Gastrocnemius medialis (tissue), 4 donors: ENCODE data around the gene TCF4. TPM values are rescaled to one million over a fixed set of nuclear protein-coding genes. Genes with fewer than 3 reads are reported as not detected.

Experiments
- ATAC-seq, 2 donors: fragments of 150-250 bp; one replicate each; pipeline ENCODE4 v1.9.1; 2016
- DNase-seq, 2 donors: peaks; one replicate each; pipeline ENCODE4 v3.0.0-alpha.2; 2019
- H3K27ac ChIP-seq, 4 donors: fragments of 200-600 bp; sonication (generic); 1 replicate in 1 of 4; 2 replicates in 3 of 4; pipeline ENCODE4 v1.5.1; 2016 to 2018; ENCODE audit warnings: mild to moderate bottlenecking in 2 of 4, moderate library complexity in 1 of 4
- H3K27me3 ChIP-seq, 3 donors: fragments of 200-600 bp; sonication (generic) in 2 of 3; 1 replicate in 1 of 3; 2 replicates in 2 of 3; pipeline versions ENCODE4 v1.5.1 to v1.6.0; 2016 to 2019; ENCODE audit warnings: mild to moderate bottlenecking in 1 of 3, moderate library complexity in 1 of 3
- H3K36me3 ChIP-seq, 2 donors: fragments of 200-600 bp; sonication (generic) in 1 of 2; one replicate each; pipeline ENCODE4 v1.5.1; 2017 to 2018
- H3K4me1 ChIP-seq, 2 donors: fragments of 200-600 bp; sonication (generic) in 1 of 2; one replicate each; pipeline ENCODE4 v1.5.1; 2016 to 2017; ENCODE audit warnings: mild to moderate bottlenecking in 2 of 2
- H3K4me3 ChIP-seq, 4 donors: fragments of 200-600 bp; sonication (generic) in 3 of 4; 1 replicate in 1 of 4; 2 replicates in 3 of 4; pipeline ENCODE4 v1.5.1; 2016 to 2019; ENCODE audit warnings: mild to moderate bottlenecking in 2 of 4
- H3K9me3 ChIP-seq, 3 donors: fragments of 200-600 bp; sonication (generic) in 2 of 3; 1 replicate in 1 of 3; 2 replicates in 2 of 3; pipeline ENCODE4 v1.5.1; 2016 to 2019
- CTCF ChIP-seq, 5 experiments: fragments of 450-650 bp in 3 of 5; fragments of 200-600 bp in 2 of 5; sonication (generic) in 2 of 5; IDR thresholded peaks in 4 of 5; conservative IDR thresholded peaks in 1 of 5; 1 replicate in 4 of 5; 2 replicates in 1 of 5; pipeline ENCODE4 v1.5.1; 2016 to 2019; ENCODE audit warnings: antibody characterized with exemption in 5 of 5, mild to moderate bottlenecking in 3 of 5, moderate library complexity in 3 of 5
- POLR2A ChIP-seq, 2 donors: fragments of 450-650 bp; IDR thresholded peaks; one replicate each; pipeline ENCODE4 v1.6.1; 2017; ENCODE audit warnings: antibody characterized with exemption in 2 of 2, mild to moderate bottlenecking in 2 of 2, moderate library complexity in 2 of 2
- in situ Hi-C, 4 donors: fragments of 200-750 bp; cut with MboI; loops; one replicate each; pipeline versions ENCODE4 v1.15.0 to v1.8.0; 2017; ENCODE audit warnings: low sequenced_read_pairs in 4 of 4
- intact Hi-C: fragments of 100-400 bp; cut with DNase I; formaldehyde crosslinking; loops from one replicate; pipeline ENCODE4 v1.15.1; 2023; ENCODE audit warnings: low total_unique reads
- total RNA-seq, 4 donors: library from RNA; depleted of rRNA; stranded (reverse); fragments of >200 nt; gene quantifications; one replicate each; pipeline versions ENCODE4 v1.1.0 to v1.2.3, GENCODE V29; 2016

TCF4 gene
- total RNA-seq, 4 donors from 2014 or later: 40.3 to 60.6 (median 53.6) TPM

GRCh38 chr18:55605733-55606338, 17.8 kb upstream of the TCF4 start:
- H3K4me1 ChIP-seq: no peaks in the 10 kb centered on the region

GRCh38 chr18:55603775-55604174, 15.8 kb upstream of the TCF4 start:
- Histone ChIP-seq H3K9me3 (no peaks in the 10 kb centered on the region), H3K36me3 (no peaks in the 10 kb centered on the region), H3K4me3 (no peak overlapping the region), H3K27me3 (no peaks in the 10 kb centered on the region), H3K27ac (no peak overlapping the region), H3K4me1 (no peaks in the 10 kb centered on the region)
- TF ChIP-seq CTCF (IDR thresholded peaks at IDR 0.05 in 4 of 5, conservative IDR thresholded peaks at IDR 0.05 in 1 of 5) (no peak), POLR2A (IDR thresholded peaks at IDR 0.05) (no peak)
- DNase-seq (no peak), ATAC-seq (no peak)
- in situ Hi-C loops: no loop called here
- intact Hi-C loops: no loop called here

More at GRCh38 chr18:55605733-55606338, 17.8 kb upstream of the TCF4 start:
- in situ Hi-C loops: no loop called here
- no peaks in the 10 kb centered on the region for H3K27me3 ChIP-seq
- DNase-seq (no peak), ATAC-seq (no peak)
- intact Hi-C loops: no loop called here
- H3K9me3 ChIP-seq: no peaks in the 10 kb centered on the region
- TF ChIP-seq CTCF (IDR thresholded peaks at IDR 0.05 in 4 of 5, conservative IDR thresholded peaks at IDR 0.05 in 1 of 5) (no peak), POLR2A (IDR thresholded peaks at IDR 0.05) (no peak)
- H3K36me3 ChIP-seq: no peaks in the 10 kb centered on the region
- H3K4me3 ChIP-seq: no peak overlapping the region
- no peak overlapping the region for H3K27ac ChIP-seq

GRCh38 chr18:55593888-55594287, 5.9 kb upstream of the TCF4 start:
- Histone ChIP-seq H3K27me3 (no peaks in the 10 kb centered on the region), H3K36me3 (no peaks in the 10 kb centered on the region), H3K27ac (no peak overlapping the region), H3K4me1 (no peaks in the 10 kb centered on the region), H3K9me3 (no peaks in the 10 kb centered on the region), H3K4me3 (no peak overlapping the region)
- no peak for ATAC-seq
- in situ Hi-C loops: loop anchor here in 3 of 4 donors (10.0 to 25.0 kb wide), 2 partner anchors 181 to 357 kb away; no protein-coding TSS in a partner anchor
- TF ChIP-seq CTCF (IDR thresholded peaks at IDR 0.05 in 4 of 5, conservative IDR thresholded peaks at IDR 0.05 in 1 of 5) (no peak), POLR2A (IDR thresholded peaks at IDR 0.05) (no peak)
- DNase-seq: no peak
- intact Hi-C loops: loop anchor here (5.0 kb wide), 1 partner anchor 188 kb away; no protein-coding TSS in a partner anchor

- in situ Hi-C loops: loop anchor here in 3 of 4 donors (10.0 to 25.0 kb wide), 2 partner anchors 182 to 355 kb away; no protein-coding TSS in a partner anchor
- TF ChIP-seq POLR2A (IDR thresholded peaks at IDR 0.05) (no peak), CTCF (IDR thresholded peaks at IDR 0.05 in 4 of 5, conservative IDR thresholded peaks at IDR 0.05 in 1 of 5) (no peak)
- Histone ChIP-seq H3K9me3 (no peaks in the 10 kb centered on the region), H3K27me3 (no peaks in the 10 kb centered on the region), H3K36me3 (no peaks in the 10 kb centered on the region), H3K4me1 (no peaks in the 10 kb centered on the region), H3K27ac (no peak overlapping the region), H3K4me3 (no peak overlapping the region)
- intact Hi-C loops: loop anchor here (5.0 kb wide), 1 partner anchor 190 kb away; no protein-coding TSS in a partner anchor
- ATAC-seq (no peak), DNase-seq (no peak)
Observed at GRCh38 chr18:55592572-55592971, 4.6 kb upstream of the TCF4 start.
